IMR-90 (cell line): ENCODE data around the gene EED.

ENCODE experiments used
- CEBPB ChIP-seq: IDR thresholded peaks from 2 replicates; pipeline ENCODE4 v1.6.1; 2012; ENCODE audit warnings: low read depth, low read length, improper control_type of control experiment
- CHD1 ChIP-seq: IDR thresholded peaks from 2 replicates; pipeline ENCODE4 v1.6.1; 2012; ENCODE audit warnings: low read depth, low read length, improper control_type of control experiment
- CTCF ChIP-seq: conservative IDR thresholded peaks from 2 replicates; pipeline ENCODE4 v1.5.1; 2012; ENCODE audit warnings: mild to moderate bottlenecking, low read depth, low read length, improper control_type of control experiment
- MXI1 ChIP-seq: IDR thresholded peaks from 2 replicates; pipeline ENCODE4 v1.6.1; 2012; ENCODE audit warnings: low read depth, mild to moderate bottlenecking, low read length, moderate library complexity, borderline replicate concordance
- POLR2A ChIP-seq: IDR thresholded peaks from 2 replicates; pipeline ENCODE4 v1.6.1; 2012; ENCODE audit warnings: mild to moderate bottlenecking, low read depth, low read length
- RAD21 ChIP-seq: IDR thresholded peaks from 2 replicates; pipeline ENCODE4 v1.6.1; 2012; ENCODE audit warnings: low read length, improper control_type of control experiment
- RCOR1 ChIP-seq: IDR thresholded peaks from 2 replicates; pipeline ENCODE4 v1.6.1; 2012; ENCODE audit warnings: mild to moderate bottlenecking, low read length, improper control_type of control experiment; ENCODE audit not compliant: insufficient replicate concordance
- SMC3 ChIP-seq: fragments of 150-350 bp; IDR thresholded peaks from 2 replicates; pipeline ENCODE4 v1.6.1; 2016; ENCODE audit warnings: low read depth, mild to moderate bottlenecking, antibody characterized with exemption, low read length, moderate library complexity

DNA sequence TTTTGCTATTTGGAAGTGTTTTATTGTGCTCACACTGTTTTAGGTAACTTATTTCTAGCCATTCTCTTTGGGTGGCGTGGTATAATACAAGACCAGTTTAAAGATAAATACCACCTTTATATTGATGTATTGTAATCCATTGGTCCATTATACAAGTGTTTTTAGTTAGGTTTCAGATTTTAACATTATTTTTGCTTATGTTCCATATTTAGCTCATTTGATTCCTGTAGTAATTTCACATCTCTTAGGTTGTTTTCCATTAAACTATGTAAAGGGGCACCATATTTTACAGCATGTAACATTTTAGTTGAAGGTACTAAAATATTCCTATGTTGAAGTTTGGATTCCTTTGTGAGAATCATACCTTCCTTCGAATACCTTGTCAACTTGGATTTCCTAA is 20.1 kb downstream of the EED start:
- TF ChIP-seq CTCF (no peak), POLR2A (no peak), CHD1 (no peak), RAD21 (no peak), CEBPB (no peak), RCOR1 (no peak), SMC3 (no peak), MXI1 (no peak)
